ENCODE data around the gene HOXD4. TPM values are rescaled to one million over a fixed set of nuclear protein-coding genes. Genes with fewer than 3 reads are reported as not detected.

The HOXD4 gene
- total RNA-seq, 1 experiment from 2014 or later, result 1.4 TPM

GRCh38 chr2:176177580-176178037, 26.3 kb downstream of the HOXD4 start:
- in situ Hi-C loops (cut with HindIII; ENCODE audit: low pct_unique_long_range_greater_than_20kb, low sequenced_read_pairs) (no loop called here), intact Hi-C loops (cut with micrococcal nuclease; ENCODE audit: unreplicated experiment) (no loop called here)
- TF ChIP-seq TCF7L2 (IDR thresholded peaks at IDR 0.05; ENCODE audit: low read depth, low read length) (no peak), POLR2AphosphoS5 (IDR thresholded peaks at IDR 0.05; ENCODE audit: low read depth, low read length) (no peak), SIN3A (IDR thresholded peaks at IDR 0.05; ENCODE audit: borderline replicate concordance, insufficient read depth, low read depth, low read length) (no peak), CTCF (IDR thresholded peaks at IDR 0.05) (no peak), REST (IDR thresholded peaks at IDR 0.05; ENCODE audit: insufficient read depth in 1 of 2, low read depth in 2 of 2, low read length in 1 of 2) (no peak)
- Histone ChIP-seq H3K36me3 (ENCODE audit: control insufficient read depth, insufficient read depth, low read length) (no peaks in the 10 kb centered on the region), H3K4me1 (ENCODE audit: control insufficient read depth, insufficient read depth, low read length) (no peaks in the 10 kb centered on the region), H3K4me3 (ENCODE audit: low read depth in 2 of 2, low read length in 2 of 2) (no peak overlapping the region), H3K27me3 (ENCODE audit: control insufficient read depth, insufficient read depth, low read length) (no peaks in the 10 kb centered on the region), H3K9me3 (ENCODE audit: control insufficient read depth, insufficient read depth, low read depth, low read length) (no peaks in the 10 kb centered on the region), H3K27ac (ENCODE audit: low read length) (no peak overlapping the region)
- ChIA-PET POLR2A (no interaction called here), CTCF (no interaction called here)
- ATAC-seq (no peak), DNase-seq (ENCODE audit: low read depth, low spot score) (no peak)
- BruUV-seq (replicated peaks), result no TSS peak

- no peak overlapping the region for H3K27ac ChIP-seq (ENCODE audit: low read length)
- no peaks in the 10 kb centered on the region for H3K9me3 ChIP-seq (ENCODE audit: control insufficient read depth, insufficient read depth, low read depth, low read length)
- BruUV-seq (replicated peaks), result no TSS peak
- H3K27me3 ChIP-seq (ENCODE audit: control insufficient read depth, insufficient read depth, low read length), result no peaks in the 10 kb centered on the region
- ChIA-PET POLR2A (no interaction called here), CTCF (no interaction called here)
- no peak for TF ChIP-seq POLR2AphosphoS5 (IDR thresholded peaks at IDR 0.05; ENCODE audit: low read depth, low read length)
- no peak for TF ChIP-seq TCF7L2 (IDR thresholded peaks at IDR 0.05; ENCODE audit: low read depth, low read length)
- TF ChIP-seq SIN3A (IDR thresholded peaks at IDR 0.05; ENCODE audit: borderline replicate concordance, insufficient read depth, low read depth, low read length), result no peak
- no peak for TF ChIP-seq REST (IDR thresholded peaks at IDR 0.05; ENCODE audit: insufficient read depth in 1 of 2, low read depth in 2 of 2, low read length in 1 of 2)
- no peak for TF ChIP-seq CTCF (IDR thresholded peaks at IDR 0.05)
- intact Hi-C loops (cut with micrococcal nuclease; ENCODE audit: unreplicated experiment) (no loop called here), in situ Hi-C loops (cut with HindIII; ENCODE audit: low pct_unique_long_range_greater_than_20kb, low sequenced_read_pairs) (no loop called here)
- H3K36me3 ChIP-seq (ENCODE audit: control insufficient read depth, insufficient read depth, low read length), result no peaks in the 10 kb centered on the region
- no peak for ATAC-seq
- DNase-seq (ENCODE audit: low read depth, low spot score), result no peak
- H3K4me1 ChIP-seq (ENCODE audit: control insufficient read depth, insufficient read depth, low read length), result no peaks in the 10 kb centered on the region
- no peak overlapping the region for H3K4me3 ChIP-seq (ENCODE audit: low read depth in 2 of 2, low read length in 2 of 2)
These were observed 26.8 kb downstream of the HOXD4 start for GRCh38 chr2:176178038-176178756.
